ENCODE data around the gene PPP4R2. TPM values are rescaled to one million over a fixed set of nuclear protein-coding genes. Genes with fewer than 3 reads are reported as not detected.

The PPP4R2 gene
- total and polyA plus RNA-seq, 9 donors: 19.2 to 95.1 (median 77.6) TPM

GRCh38 chr3:73114711-73115110 is 118.1 kb downstream of the PPP4R2 start:
- Histone ChIP-seq H3K4me3 (no peak overlapping the region), H3K4me1 (ENCODE audit: insufficient read depth) (no peaks in the 10 kb centered on the region), H3K36me3 (no peaks in the 10 kb centered on the region), H3K27ac (no peak overlapping the region), H3K9me3 (no peaks in the 10 kb centered on the region), H3K27me3 (no peaks in the 10 kb centered on the region)
- WGBS, 3 donors: 79 to 82% (median 80%) methylated on average over 3 of the region's 3 CpGs
- intact Hi-C loops (cut with DNase I): no loop called here
- no peak for TF ChIP-seq POLR2A (IDR thresholded peaks at IDR 0.05)
- no peak for TF ChIP-seq CTCF (IDR thresholded peaks at IDR 0.05)
- no peak for TF ChIP-seq EP300 (IDR thresholded peaks at IDR 0.05)
- no peak for DNase-seq

- no peak for TF ChIP-seq CTCF (IDR thresholded peaks at IDR 0.05)
- TF ChIP-seq EP300 (IDR thresholded peaks at IDR 0.05): no peak
- no peak for TF ChIP-seq POLR2A (IDR thresholded peaks at IDR 0.05)
- intact Hi-C loops (cut with DNase I): no loop called here
- H3K4me3 ChIP-seq: no peak overlapping the region
- no peaks in the 10 kb centered on the region for H3K27me3 ChIP-seq
- DNase-seq: no peak
- WGBS, 3 donors: 76 to 85% (median 78%) methylated on average over 2 of the region's 2 CpGs
- H3K9me3 ChIP-seq: no peaks in the 10 kb centered on the region
- H3K27ac ChIP-seq: no peak overlapping the region
- H3K4me1 ChIP-seq (ENCODE audit: insufficient read depth): no peaks in the 10 kb centered on the region
- H3K36me3 ChIP-seq: no peaks in the 10 kb centered on the region
Observed at GRCh38 chr3:73115806-73116205, 119.2 kb downstream of the PPP4R2 start.

Small RNA genes within 50 kb of the gene (small RNA-seq; reads per million reads assigned to genes)
- gene RNU2-64P (not detected), gene RNU6-557P (not detected), gene RNU7-19P (not detected)

Other genes starting within 250 kb of the PPP4R2 start
- gene SHQ1, start 148.4 kb upstream of the PPP4R2 start, total RNA-seq: 10 to 100 TPM in 6 of 7 donors, 1 to 10 TPM in 1; 9.7 to 30.0 (median 18.2) TPM
- gene SHQ1, start 148.4 kb upstream of the PPP4R2 start, polyA plus RNA-seq: 10 to 100 TPM in 1 of 2 donors, 1 to 10 TPM in 1; 6.6 to 14.6 TPM
- 10 to 100 TPM; 28.0 to 86.0 (median 47.0) TPM for gene GXYLT2, start 108.8 kb upstream of the PPP4R2 start, total RNA-seq
- gene GXYLT2, start 108.8 kb upstream of the PPP4R2 start, polyA plus RNA-seq: 10 to 100 TPM in 1 of 2 donors, 1 to 10 TPM in 1; 9.4 to 34.9 TPM
- 10 to 100 TPM in 2 of 7 donors, 1 to 10 TPM in 5; 2.7 to 16.4 (median 6.4) TPM for gene EBLN2, start 64.8 kb downstream of the PPP4R2 start, total RNA-seq
- 1 to 10 TPM; 1.1 to 1.8 TPM for gene EBLN2, start 64.8 kb downstream of the PPP4R2 start, polyA plus RNA-seq